Right lobe of liver (tissue), 4 donors: ENCODE data around the gene DNAJC9.

Source experiments
- POLR2A ChIP-seq: fragments of 450-650 bp; IDR thresholded peaks from one replicate; pipeline ENCODE4 v1.6.1; 2017; ENCODE audit warnings: antibody characterized with exemption, mild to moderate bottlenecking
- TF ChIP-seq, protein P1 (sequence below), 4 donors: fragments of 200-600 bp in 3 of 4; fragments of 450-650 bp in 1 of 4; IDR thresholded peaks; one replicate each; pipeline versions ENCODE4 v1.5.1 to v1.8.0; 2016 to 2022; ENCODE audit warnings: antibody characterized with exemption in 4 of 4, mild to moderate bottlenecking in 2 of 4
- donor health status: DM: no; HTN: no; CAD: no.
- donor health status: DM: no; HTN: no; CAD: no.
- donor health status: DM: no; HTN: yes; CAD: no.

DNA sequence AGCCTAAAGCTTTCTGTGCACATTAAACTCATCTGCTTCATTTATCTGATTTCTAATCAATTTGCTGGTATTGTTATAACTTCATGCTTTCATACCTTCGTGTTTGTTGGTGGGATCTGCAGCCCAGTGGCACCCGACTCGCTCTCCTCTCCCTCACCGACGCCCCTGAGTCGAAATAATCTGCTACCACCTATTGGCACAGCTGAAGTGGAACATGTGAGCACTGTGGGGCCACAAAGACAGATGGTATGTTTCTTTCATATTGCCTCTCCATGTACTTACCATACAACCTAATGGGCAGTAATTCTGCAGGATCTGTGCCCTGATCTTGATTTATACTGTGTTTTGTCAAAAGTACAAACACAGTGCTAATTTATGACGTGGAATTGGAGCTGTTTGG lies 12.4 kb downstream of the DNAJC9 start:
- TF ChIP-seq, protein P1, sequence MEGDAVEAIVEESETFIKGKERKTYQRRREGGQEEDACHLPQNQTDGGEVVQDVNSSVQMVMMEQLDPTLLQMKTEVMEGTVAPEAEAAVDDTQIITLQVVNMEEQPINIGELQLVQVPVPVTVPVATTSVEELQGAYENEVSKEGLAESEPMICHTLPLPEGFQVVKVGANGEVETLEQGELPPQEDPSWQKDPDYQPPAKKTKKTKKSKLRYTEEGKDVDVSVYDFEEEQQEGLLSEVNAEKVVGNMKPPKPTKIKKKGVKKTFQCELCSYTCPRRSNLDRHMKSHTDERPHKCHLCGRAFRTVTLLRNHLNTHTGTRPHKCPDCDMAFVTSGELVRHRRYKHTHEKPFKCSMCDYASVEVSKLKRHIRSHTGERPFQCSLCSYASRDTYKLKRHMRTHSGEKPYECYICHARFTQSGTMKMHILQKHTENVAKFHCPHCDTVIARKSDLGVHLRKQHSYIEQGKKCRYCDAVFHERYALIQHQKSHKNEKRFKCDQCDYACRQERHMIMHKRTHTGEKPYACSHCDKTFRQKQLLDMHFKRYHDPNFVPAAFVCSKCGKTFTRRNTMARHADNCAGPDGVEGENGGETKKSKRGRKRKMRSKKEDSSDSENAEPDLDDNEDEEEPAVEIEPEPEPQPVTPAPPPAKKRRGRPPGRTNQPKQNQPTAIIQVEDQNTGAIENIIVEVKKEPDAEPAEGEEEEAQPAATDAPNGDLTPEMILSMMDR (IDR thresholded peaks at IDR 0.05) = no peak
- no peak for TF ChIP-seq POLR2A
